IPS-20b (cell line): ENCODE measurements around the gene VAMP8.
"Not testable (repeated sequence)": the region's sequence is repeated elsewhere in the genome, so short reads cannot be mapped to it uniquely, and the experiment has no call there.

ENCODE experiments used
- H3K27ac ChIP-seq: one replicate; pipeline ENCODE4 v1.5.1; 2013; ENCODE audit warnings: low read length
- H3K27me3 ChIP-seq: 2 replicates; pipeline ENCODE4 v1.6.1; 2013; ENCODE audit warnings: mild to moderate bottlenecking, low read length, inconsistent platforms; ENCODE audit not compliant: insufficient read depth
- H3K36me3 ChIP-seq: 2 replicates; pipeline ENCODE4 v1.6.1; 2013; ENCODE audit warnings: low read depth, mild to moderate bottlenecking, inconsistent platforms, low read length, moderate library complexity; ENCODE audit not compliant: insufficient read depth
- H3K4me1 ChIP-seq: 2 replicates; pipeline ENCODE4 v1.6.1; 2013; ENCODE audit warnings: mild to moderate bottlenecking, control low read depth, inconsistent platforms, low read length, moderate library complexity; ENCODE audit not compliant: insufficient read depth
- H3K4me3 ChIP-seq: 2 replicates; pipeline ENCODE4 v1.5.1; 2013; ENCODE audit warnings: mild to moderate bottlenecking, low read length, inconsistent platforms
- H3K9ac ChIP-seq: 2 replicates; pipeline ENCODE4 v1.6.1; 2013; ENCODE audit warnings: low read depth, mild to moderate bottlenecking, inconsistent platforms, low read length, moderate library complexity
- H3K9me3 ChIP-seq: 2 replicates; pipeline ENCODE4 v1.6.1; 2013; ENCODE audit warnings: mild to moderate bottlenecking, low read depth, low read length, inconsistent platforms; ENCODE audit not compliant: insufficient read depth

Gene VAMP8

GRCh38 chr2:85615413-85615728 lies 38.0 kb downstream of the VAMP8 start:
- Histone ChIP-seq H3K36me3 (peaks cover 28% of the 10 kb centered on the region), H3K4me1 (peaks cover 4% of the 10 kb centered on the region; the same call in 1 of the 2 replicates), H3K27me3 (no peaks in the 10 kb centered on the region), H3K9ac (peak overlapping the region; percentile 90; the same call in 1 of the 2 replicates), H3K4me3 (no peak overlapping the region; the same call in 1 of the 2 replicates), H3K27ac (no peak overlapping the region), H3K9me3 (no peaks in the 10 kb centered on the region)

- not testable (repeated sequence) for H3K27ac ChIP-seq, H3K4me1 ChIP-seq, H3K9ac ChIP-seq, H3K27me3 ChIP-seq, H3K9me3 ChIP-seq
- Histone ChIP-seq H3K36me3 (peaks cover 47% of the 10 kb centered on the region), H3K4me3 (peak overlapping the region; percentile 86)
Observed at GRCh38 chr2:85617723-85618122, 40.3 kb downstream of the VAMP8 start.

GRCh38 chr2:85619617-85620016 lies 42.2 kb downstream of the VAMP8 start:
- Histone ChIP-seq H3K27me3 (no peaks in the 10 kb centered on the region), H3K9me3 (no peaks in the 10 kb centered on the region), H3K27ac (no peak overlapping the region), H3K9ac (no peak overlapping the region), H3K4me3 (no peak overlapping the region), H3K36me3 (peaks cover 65% of the 10 kb centered on the region), H3K4me1 (peaks cover 4% of the 10 kb centered on the region; the same call in 1 of the 2 replicates)

- H3K36me3 ChIP-seq = peaks cover 82% of the 10 kb centered on the region
- H3K9me3 ChIP-seq = no peaks in the 10 kb centered on the region
- no peak overlapping the region for H3K4me3 ChIP-seq
- peaks cover 4% of the 10 kb centered on the region; the same call in 1 of the 2 replicates for H3K4me1 ChIP-seq
- H3K9ac ChIP-seq = no peak overlapping the region
- H3K27ac ChIP-seq = no peak overlapping the region
- no peaks in the 10 kb centered on the region for H3K27me3 ChIP-seq
Observed at GRCh38 chr2:85621338-85621737, 44.0 kb downstream of the VAMP8 start.

- Histone ChIP-seq H3K9ac (no peak overlapping the region), H3K9me3 (no peaks in the 10 kb centered on the region), H3K36me3 (peaks cover 96% of the 10 kb centered on the region), H3K4me3 (no peak overlapping the region), H3K27ac (no peak overlapping the region), H3K4me1 (no peaks in the 10 kb centered on the region; the same call in 1 of the 2 replicates), H3K27me3 (no peaks in the 10 kb centered on the region)
Observed at GRCh38 chr2:85623991-85624390, 46.6 kb downstream of the VAMP8 start.

GRCh38 chr2:85628658-85629057 lies 51.3 kb downstream of the VAMP8 start:
- H3K9me3 ChIP-seq = no peaks in the 10 kb centered on the region
- no peak overlapping the region for H3K27ac ChIP-seq
- no peak overlapping the region for H3K9ac ChIP-seq
- H3K27me3 ChIP-seq = no peaks in the 10 kb centered on the region
- peaks cover 97% of the 10 kb centered on the region for H3K36me3 ChIP-seq
- no peaks in the 10 kb centered on the region for H3K4me1 ChIP-seq
- no peak overlapping the region for H3K4me3 ChIP-seq

- Histone ChIP-seq H3K27me3 (no peaks in the 10 kb centered on the region), H3K9ac (no peak overlapping the region), H3K9me3 (no peaks in the 10 kb centered on the region), H3K4me1 (no peaks in the 10 kb centered on the region), H3K36me3 (peaks cover 93% of the 10 kb centered on the region), H3K27ac (no peak overlapping the region), H3K4me3 (no peak overlapping the region)
Observed at GRCh38 chr2:85631316-85631715, 53.9 kb downstream of the VAMP8 start.
